ENCODE measurements around the gene KRT24.

GRCh38 chr17:40679523-40679907, 24.0 kb downstream of the KRT24 start:
- no peak for TF ChIP-seq CTCF (IDR thresholded peaks at IDR 0.05)
- TF ChIP-seq EP300 (IDR thresholded peaks at IDR 0.05), result no peak
- TF ChIP-seq POLR2AphosphoS5 (IDR thresholded peaks at IDR 0.05), result no peak
- no peak for TF ChIP-seq POLR2A (IDR thresholded peaks at IDR 0.05)

Measured in suprapubic skin (tissue), 4 donors.